ENCODE results near the gene IPO4. TPM values are rescaled to one million over a fixed set of nuclear protein-coding genes. Genes with fewer than 3 reads are reported as not detected.

IPO4 gene
- total and polyA plus RNA-seq, 2 of the 13 experiments (the other 11 are each of a cell fraction or from before 2014, with no cell fraction given) = 39.0 to 179 TPM

DNA sequence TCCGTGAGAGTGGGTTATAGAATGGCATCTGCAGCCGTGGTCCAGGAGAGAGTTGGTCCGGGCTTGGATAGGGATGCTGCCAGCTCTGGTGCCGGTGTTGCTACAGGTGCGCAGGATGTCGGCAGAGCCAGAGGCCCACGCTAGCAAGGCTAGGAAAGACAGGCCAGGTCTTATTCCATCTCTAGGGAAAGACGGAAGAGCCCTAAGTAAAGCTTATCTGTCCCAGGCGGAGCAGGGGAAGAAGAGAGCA, 53.1 kb downstream of the IPO4 start (continued):
- TF ChIP-seq, protein P1, sequence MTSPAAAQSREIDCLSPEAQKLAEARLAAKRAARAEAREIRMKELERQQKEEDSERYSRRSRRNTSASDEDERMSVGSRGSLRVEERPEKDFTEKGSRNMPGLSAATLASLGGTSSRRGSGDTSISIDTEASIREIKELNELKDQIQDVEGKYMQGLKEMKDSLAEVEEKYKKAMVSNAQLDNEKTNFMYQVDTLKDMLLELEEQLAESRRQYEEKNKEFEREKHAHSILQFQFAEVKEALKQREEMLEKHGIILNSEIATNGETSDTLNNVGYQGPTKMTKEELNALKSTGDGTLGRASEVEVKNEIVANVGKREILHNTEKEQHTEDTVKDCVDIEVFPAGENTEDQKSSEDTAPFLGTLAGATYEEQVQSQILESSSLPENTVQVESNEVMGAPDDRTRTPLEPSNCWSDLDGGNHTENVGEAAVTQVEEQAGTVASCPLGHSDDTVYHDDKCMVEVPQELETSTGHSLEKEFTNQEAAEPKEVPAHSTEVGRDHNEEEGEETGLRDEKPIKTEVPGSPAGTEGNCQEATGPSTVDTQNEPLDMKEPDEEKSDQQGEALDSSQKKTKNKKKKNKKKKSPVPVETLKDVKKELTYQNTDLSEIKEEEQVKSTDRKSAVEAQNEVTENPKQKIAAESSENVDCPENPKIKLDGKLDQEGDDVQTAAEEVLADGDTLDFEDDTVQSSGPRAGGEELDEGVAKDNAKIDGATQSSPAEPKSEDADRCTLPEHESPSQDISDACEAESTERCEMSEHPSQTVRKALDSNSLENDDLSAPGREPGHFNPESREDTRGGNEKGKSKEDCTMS (CRISPR knock-in tag; conservative IDR thresholded peaks at IDR 0.05) = 0 out of 2 replicates have a peak, but pooled peaks have one; percentile 20
- TF ChIP-seq, protein P2, sequence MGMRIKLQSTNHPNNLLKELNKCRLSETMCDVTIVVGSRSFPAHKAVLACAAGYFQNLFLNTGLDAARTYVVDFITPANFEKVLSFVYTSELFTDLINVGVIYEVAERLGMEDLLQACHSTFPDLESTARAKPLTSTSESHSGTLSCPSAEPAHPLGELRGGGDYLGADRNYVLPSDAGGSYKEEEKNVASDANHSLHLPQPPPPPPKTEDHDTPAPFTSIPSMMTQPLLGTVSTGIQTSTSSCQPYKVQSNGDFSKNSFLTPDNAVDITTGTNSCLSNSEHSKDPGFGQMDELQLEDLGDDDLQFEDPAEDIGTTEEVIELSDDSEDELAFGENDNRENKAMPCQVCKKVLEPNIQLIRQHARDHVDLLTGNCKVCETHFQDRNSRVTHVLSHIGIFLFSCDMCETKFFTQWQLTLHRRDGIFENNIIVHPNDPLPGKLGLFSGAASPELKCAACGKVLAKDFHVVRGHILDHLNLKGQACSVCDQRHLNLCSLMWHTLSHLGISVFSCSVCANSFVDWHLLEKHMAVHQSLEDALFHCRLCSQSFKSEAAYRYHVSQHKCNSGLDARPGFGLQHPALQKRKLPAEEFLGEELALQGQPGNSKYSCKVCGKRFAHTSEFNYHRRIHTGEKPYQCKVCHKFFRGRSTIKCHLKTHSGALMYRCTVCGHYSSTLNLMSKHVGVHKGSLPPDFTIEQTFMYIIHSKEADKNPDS (CRISPR knock-in tag; IDR thresholded peaks at IDR 0.05) = no peak
- 0 out of 2 replicates have a peak, but pooled peaks have one; percentile 15 for TF ChIP-seq ZNF839 (CRISPR knock-in tag; IDR thresholded peaks at IDR 0.05; ENCODE audit: borderline replicate concordance)
- no peak for TF ChIP-seq PHB2 (IDR thresholded peaks at IDR 0.05; ENCODE audit: partially characterized antibody)
- TF ChIP-seq, protein P3, sequence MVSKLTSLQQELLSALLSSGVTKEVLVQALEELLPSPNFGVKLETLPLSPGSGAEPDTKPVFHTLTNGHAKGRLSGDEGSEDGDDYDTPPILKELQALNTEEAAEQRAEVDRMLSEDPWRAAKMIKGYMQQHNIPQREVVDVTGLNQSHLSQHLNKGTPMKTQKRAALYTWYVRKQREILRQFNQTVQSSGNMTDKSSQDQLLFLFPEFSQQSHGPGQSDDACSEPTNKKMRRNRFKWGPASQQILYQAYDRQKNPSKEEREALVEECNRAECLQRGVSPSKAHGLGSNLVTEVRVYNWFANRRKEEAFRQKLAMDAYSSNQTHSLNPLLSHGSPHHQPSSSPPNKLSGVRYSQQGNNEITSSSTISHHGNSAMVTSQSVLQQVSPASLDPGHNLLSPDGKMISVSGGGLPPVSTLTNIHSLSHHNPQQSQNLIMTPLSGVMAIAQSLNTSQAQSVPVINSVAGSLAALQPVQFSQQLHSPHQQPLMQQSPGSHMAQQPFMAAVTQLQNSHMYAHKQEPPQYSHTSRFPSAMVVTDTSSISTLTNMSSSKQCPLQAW (CRISPR knock-in tag; IDR thresholded peaks at IDR 0.05) = no peak
- TF ChIP-seq, protein P4, sequence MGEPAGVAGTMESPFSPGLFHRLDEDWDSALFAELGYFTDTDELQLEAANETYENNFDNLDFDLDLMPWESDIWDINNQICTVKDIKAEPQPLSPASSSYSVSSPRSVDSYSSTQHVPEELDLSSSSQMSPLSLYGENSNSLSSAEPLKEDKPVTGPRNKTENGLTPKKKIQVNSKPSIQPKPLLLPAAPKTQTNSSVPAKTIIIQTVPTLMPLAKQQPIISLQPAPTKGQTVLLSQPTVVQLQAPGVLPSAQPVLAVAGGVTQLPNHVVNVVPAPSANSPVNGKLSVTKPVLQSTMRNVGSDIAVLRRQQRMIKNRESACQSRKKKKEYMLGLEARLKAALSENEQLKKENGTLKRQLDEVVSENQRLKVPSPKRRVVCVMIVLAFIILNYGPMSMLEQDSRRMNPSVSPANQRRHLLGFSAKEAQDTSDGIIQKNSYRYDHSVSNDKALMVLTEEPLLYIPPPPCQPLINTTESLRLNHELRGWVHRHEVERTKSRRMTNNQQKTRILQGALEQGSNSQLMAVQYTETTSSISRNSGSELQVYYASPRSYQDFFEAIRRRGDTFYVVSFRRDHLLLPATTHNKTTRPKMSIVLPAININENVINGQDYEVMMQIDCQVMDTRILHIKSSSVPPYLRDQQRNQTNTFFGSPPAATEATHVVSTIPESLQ (CRISPR knock-in tag; conservative IDR thresholded peaks at IDR 0.05) = no peak
- TF ChIP-seq, protein P5, sequence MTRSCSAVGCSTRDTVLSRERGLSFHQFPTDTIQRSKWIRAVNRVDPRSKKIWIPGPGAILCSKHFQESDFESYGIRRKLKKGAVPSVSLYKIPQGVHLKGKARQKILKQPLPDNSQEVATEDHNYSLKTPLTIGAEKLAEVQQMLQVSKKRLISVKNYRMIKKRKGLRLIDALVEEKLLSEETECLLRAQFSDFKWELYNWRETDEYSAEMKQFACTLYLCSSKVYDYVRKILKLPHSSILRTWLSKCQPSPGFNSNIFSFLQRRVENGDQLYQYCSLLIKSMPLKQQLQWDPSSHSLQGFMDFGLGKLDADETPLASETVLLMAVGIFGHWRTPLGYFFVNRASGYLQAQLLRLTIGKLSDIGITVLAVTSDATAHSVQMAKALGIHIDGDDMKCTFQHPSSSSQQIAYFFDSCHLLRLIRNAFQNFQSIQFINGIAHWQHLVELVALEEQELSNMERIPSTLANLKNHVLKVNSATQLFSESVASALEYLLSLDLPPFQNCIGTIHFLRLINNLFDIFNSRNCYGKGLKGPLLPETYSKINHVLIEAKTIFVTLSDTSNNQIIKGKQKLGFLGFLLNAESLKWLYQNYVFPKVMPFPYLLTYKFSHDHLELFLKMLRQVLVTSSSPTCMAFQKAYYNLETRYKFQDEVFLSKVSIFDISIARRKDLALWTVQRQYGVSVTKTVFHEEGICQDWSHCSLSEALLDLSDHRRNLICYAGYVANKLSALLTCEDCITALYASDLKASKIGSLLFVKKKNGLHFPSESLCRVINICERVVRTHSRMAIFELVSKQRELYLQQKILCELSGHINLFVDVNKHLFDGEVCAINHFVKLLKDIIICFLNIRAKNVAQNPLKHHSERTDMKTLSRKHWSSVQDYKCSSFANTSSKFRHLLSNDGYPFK (CRISPR knock-in tag; IDR thresholded peaks at IDR 0.05; ENCODE audit: borderline replicate concordance) = peak; percentile 89
- no peak for TF ChIP-seq MYC (CRISPR knock-in tag; IDR thresholded peaks at IDR 0.05; ENCODE audit: borderline replicate concordance)
- 0 out of 2 replicates have a peak, but pooled peaks have one; percentile 54 for TF ChIP-seq ZSCAN29 (CRISPR knock-in tag; conservative IDR thresholded peaks at IDR 0.05)
- no peak for TF ChIP-seq REL (CRISPR knock-in tag; conservative IDR thresholded peaks at IDR 0.05)
- 0 out of 2 replicates have a peak, but pooled peaks have one; percentile 11 for TF ChIP-seq ZNF264 (CRISPR knock-in tag; IDR thresholded peaks at IDR 0.05)
- TF ChIP-seq ZNF546 (CRISPR knock-in tag; conservative IDR thresholded peaks at IDR 0.05) = no peak
- TF ChIP-seq, protein P6, sequence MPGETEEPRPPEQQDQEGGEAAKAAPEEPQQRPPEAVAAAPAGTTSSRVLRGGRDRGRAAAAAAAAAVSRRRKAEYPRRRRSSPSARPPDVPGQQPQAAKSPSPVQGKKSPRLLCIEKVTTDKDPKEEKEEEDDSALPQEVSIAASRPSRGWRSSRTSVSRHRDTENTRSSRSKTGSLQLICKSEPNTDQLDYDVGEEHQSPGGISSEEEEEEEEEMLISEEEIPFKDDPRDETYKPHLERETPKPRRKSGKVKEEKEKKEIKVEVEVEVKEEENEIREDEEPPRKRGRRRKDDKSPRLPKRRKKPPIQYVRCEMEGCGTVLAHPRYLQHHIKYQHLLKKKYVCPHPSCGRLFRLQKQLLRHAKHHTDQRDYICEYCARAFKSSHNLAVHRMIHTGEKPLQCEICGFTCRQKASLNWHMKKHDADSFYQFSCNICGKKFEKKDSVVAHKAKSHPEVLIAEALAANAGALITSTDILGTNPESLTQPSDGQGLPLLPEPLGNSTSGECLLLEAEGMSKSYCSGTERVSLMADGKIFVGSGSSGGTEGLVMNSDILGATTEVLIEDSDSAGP (CRISPR knock-in tag; IDR thresholded peaks at IDR 0.05; ENCODE audit: borderline replicate concordance) = no peak
- TF ChIP-seq, protein P7, sequence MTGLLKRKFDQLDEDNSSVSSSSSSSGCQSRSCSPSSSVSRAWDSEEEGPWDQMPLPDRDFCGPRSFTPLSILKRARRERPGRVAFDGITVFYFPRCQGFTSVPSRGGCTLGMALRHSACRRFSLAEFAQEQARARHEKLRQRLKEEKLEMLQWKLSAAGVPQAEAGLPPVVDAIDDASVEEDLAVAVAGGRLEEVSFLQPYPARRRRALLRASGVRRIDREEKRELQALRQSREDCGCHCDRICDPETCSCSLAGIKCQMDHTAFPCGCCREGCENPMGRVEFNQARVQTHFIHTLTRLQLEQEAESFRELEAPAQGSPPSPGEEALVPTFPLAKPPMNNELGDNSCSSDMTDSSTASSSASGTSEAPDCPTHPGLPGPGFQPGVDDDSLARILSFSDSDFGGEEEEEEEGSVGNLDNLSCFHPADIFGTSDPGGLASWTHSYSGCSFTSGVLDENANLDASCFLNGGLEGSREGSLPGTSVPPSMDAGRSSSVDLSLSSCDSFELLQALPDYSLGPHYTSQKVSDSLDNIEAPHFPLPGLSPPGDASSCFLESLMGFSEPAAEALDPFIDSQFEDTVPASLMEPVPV (CRISPR knock-in tag; IDR thresholded peaks at IDR 0.05) = peak; percentile 23

Data from HepG2 (cell line).